Kidney tubule cell (primary cell): Measurements from ENCODE around the gene RPS2.

Source experiments
- DNase-seq: peaks from one replicate; pipeline ENCODE4 v3.0.0-alpha.2; 2018; ENCODE audit warnings: low spot score

RPS2 gene

GRCh38 chr16:1981398-1981836, 16.8 kb upstream of the RPS2 start, which contains the start of gene NOXO1:
Gene NOXO1, minus strand, starts transcription at chr16:1981469. Its CDS starts 290 bp downstream, at chr16:1981179.
- DNase-seq: no peak

GRCh38 chr16:1980770-1981087, 16.1 kb upstream of the RPS2 start:
- no peak for DNase-seq

GRCh38 chr16:1980030-1980769, 15.6 kb upstream of the RPS2 start:
- no peak for DNase-seq

GRCh38 chr16:1979271-1980029, 14.8 kb upstream of the RPS2 start:
- DNase-seq: peak; percentile 33

- DNase-seq: no peak
Measured at GRCh38 chr16:1978476-1979120, 14.0 kb upstream of the RPS2 start.

- no peak for DNase-seq
Measured at GRCh38 chr16:1977875-1978268, 13.2 kb upstream of the RPS2 start.

GRCh38 chr16:1976951-1977874, 12.6 kb upstream of the RPS2 start:
- no peak for DNase-seq

GRCh38 chr16:1976216-1976520, 11.5 kb upstream of the RPS2 start:
- no peak for DNase-seq

GRCh38 chr16:1975432-1976215, 11.0 kb upstream of the RPS2 start:
- DNase-seq: no peak

GRCh38 chr16:1974157-1975070, 9.8 kb upstream of the RPS2 start:
- DNase-seq: no peak

- no peak for DNase-seq
Measured at GRCh38 chr16:1973461-1974156, 9.0 kb upstream of the RPS2 start.

- peak; percentile 39 for DNase-seq
Measured at GRCh38 chr16:1972490-1972877, 7.9 kb upstream of the RPS2 start.

GRCh38 chr16:1971796-1972489, 7.3 kb upstream of the RPS2 start, which contains the start of gene TBL3:
Gene TBL3, plus strand, starts transcription at chr16:1972053. Its CDS starts 112 bp downstream, at chr16:1972165.
- DNase-seq: peak; percentile 96

- no peak for DNase-seq
Measured at GRCh38 chr16:1968146-1968953, 3.7 kb upstream of the RPS2 start.

- DNase-seq: no peak
Measured at GRCh38 chr16:1966460-1966859, 1.8 kb upstream of the RPS2 start, which contains the start of gene RNF151. Gene RNF151, plus strand, starts transcription at chr16:1966856. Its CDS starts 26 bp downstream, at chr16:1966882.

GRCh38 chr16:1965396-1966001, 873 bp upstream of the RPS2 start:
- DNase-seq: peak; percentile 20

- peak; percentile 55 for DNase-seq
Measured at GRCh38 chr16:1963806-1964505, 670 bp downstream of the RPS2 start.
